Measurements from ENCODE around the gene GMNN.

DNA sequence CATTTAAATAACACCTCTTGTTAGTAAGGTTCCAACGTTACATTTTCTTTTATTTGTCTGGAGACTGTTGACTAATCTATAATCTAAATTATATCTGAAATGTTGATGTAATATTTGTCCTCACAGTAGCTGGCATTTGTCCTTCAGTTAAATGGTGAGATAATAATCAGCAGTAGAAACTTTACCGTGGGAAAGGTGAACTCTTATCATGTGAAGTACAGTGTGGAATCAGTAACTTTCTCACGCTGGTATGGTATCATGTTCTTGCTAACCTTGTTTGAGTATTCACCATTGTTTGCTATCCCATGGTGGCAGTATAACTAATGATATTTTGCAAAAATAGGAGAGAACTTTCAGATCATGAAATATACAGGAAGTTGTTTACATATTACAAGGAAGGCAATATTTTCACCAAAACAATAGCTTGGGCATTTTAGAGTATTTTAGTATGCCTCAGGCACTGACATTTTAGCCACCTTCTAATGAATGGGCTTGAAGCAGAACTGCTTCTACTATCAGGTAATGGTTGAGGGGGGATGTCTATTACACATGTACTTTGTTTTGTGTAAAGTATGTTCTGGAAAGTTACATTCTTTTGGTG lies 4.8 kb downstream of the GMNN start:
- TF ChIP-seq, protein P1, sequence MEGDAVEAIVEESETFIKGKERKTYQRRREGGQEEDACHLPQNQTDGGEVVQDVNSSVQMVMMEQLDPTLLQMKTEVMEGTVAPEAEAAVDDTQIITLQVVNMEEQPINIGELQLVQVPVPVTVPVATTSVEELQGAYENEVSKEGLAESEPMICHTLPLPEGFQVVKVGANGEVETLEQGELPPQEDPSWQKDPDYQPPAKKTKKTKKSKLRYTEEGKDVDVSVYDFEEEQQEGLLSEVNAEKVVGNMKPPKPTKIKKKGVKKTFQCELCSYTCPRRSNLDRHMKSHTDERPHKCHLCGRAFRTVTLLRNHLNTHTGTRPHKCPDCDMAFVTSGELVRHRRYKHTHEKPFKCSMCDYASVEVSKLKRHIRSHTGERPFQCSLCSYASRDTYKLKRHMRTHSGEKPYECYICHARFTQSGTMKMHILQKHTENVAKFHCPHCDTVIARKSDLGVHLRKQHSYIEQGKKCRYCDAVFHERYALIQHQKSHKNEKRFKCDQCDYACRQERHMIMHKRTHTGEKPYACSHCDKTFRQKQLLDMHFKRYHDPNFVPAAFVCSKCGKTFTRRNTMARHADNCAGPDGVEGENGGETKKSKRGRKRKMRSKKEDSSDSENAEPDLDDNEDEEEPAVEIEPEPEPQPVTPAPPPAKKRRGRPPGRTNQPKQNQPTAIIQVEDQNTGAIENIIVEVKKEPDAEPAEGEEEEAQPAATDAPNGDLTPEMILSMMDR (IDR thresholded peaks at IDR 0.05; ENCODE audit: low read depth, low read length, poor library complexity, severe bottlenecking): no peak
- no peak for TF ChIP-seq EZH2phosphoT487 (IDR thresholded peaks at IDR 0.05; ENCODE audit: borderline replicate concordance, low read length)

Measured in DOHH2 (cell line).